SK-N-SH (cell line): ENCODE results near the gene FLCN.

Experiments used
- NRF1 ChIP-seq: IDR thresholded peaks from 2 replicates; pipeline ENCODE4 v1.6.1; 2012; ENCODE audit warnings: low read depth, mild to moderate bottlenecking, low read length
- TF ChIP-seq, protein P1 (sequence below): fragments of 200-600 bp; sonication (generic); IDR thresholded peaks from 2 replicates; pipeline ENCODE4 v1.6.1; 2017; ENCODE audit warnings: antibody characterized with exemption, mild to moderate bottlenecking, moderate library complexity

DNA sequence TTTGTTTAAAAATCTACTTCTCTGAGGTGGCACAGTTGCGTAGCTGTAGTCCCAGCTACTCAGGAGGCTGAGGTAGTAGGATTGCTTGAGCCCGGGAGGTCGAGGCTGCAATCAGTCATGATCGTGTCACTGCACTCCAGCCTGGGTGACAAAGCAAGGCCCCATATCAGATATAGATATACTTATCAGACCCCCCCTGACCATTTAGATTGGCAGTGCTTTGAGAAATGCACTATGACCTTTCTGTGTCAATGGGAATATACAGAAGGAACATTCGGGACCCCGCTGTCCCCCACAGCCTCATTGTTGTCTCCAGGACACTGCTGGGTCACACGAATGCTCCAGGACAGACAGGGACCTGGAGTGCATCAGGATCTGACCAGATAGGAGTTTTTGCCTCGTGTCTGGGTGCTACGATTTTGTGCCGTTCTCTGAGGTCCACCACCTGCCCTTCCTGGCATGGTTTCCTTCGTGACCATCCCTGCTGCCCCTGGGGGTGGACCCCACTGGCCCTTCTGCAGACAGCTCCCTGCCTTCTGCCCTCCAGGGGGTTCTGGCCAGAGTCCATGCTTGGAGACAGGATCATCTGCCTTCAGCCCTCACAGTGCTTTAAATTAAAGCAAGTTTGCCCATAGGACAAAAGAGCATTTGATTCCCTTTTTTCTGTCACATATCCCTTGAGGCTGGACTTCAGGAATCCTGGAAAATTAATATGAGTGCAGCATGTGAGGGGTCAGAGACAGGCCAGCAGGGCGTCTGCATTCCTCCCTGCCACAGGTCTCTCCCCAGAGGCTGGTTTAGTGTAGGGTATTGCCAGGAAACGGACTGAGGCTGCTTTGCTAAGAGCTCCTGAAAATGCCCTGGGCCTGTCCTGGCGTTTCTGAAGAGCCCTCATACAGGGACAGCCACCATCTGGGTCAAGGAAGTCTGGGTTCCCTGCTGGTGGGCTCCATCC lies 50.1 kb downstream of the FLCN start:
- no peak for TF ChIP-seq NRF1
- TF ChIP-seq, protein P1, sequence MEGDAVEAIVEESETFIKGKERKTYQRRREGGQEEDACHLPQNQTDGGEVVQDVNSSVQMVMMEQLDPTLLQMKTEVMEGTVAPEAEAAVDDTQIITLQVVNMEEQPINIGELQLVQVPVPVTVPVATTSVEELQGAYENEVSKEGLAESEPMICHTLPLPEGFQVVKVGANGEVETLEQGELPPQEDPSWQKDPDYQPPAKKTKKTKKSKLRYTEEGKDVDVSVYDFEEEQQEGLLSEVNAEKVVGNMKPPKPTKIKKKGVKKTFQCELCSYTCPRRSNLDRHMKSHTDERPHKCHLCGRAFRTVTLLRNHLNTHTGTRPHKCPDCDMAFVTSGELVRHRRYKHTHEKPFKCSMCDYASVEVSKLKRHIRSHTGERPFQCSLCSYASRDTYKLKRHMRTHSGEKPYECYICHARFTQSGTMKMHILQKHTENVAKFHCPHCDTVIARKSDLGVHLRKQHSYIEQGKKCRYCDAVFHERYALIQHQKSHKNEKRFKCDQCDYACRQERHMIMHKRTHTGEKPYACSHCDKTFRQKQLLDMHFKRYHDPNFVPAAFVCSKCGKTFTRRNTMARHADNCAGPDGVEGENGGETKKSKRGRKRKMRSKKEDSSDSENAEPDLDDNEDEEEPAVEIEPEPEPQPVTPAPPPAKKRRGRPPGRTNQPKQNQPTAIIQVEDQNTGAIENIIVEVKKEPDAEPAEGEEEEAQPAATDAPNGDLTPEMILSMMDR: no peak
